T-cell (primary cell): ENCODE data around the gene TNNI2. TPM values are rescaled to one million over a fixed set of nuclear protein-coding genes. Genes with fewer than 3 reads are reported as not detected.

Experiments
- ATAC-seq, 4 experiments: fragments of 200-7000 bp in 3 of 4; fragments of 150-1000 bp in 1 of 4; cut with Tn5 transposase; replicated peaks in 1 of 4; 1 replicate in 3 of 4; 2 replicates in 1 of 4; pipeline ENCODE4 v1.10.0; 2021; ENCODE audit warnings: moderate library complexity in 3 of 4, mild to moderate bottlenecking in 2 of 4, moderate number of reproducible peaks in 1 of 4
- CTCF ChIA-PET, 2 donors: fragments of 300-600 bp; sonication (Branson Sonifier 250); formaldehyde crosslinking; loops; one replicate each; lab custom pipeline; 2022; ENCODE audit warnings: antibody characterized with exemption in 2 of 2; lab: Charles Lee
- POLR2A ChIA-PET, 2 donors: fragments of 300-600 bp; sonication (Branson Sonifier 250); formaldehyde crosslinking; loops; one replicate each; lab custom pipeline; 2022; ENCODE audit warnings: antibody characterized with exemption in 2 of 2; lab: Charles Lee
- DNase-seq, 35 experiments: peaks; one replicate each; pipeline versions ENCODE4 v3.0.0 to v3.0.0-alpha.2; 2013 to 2023
- H3K27ac ChIP-seq: one replicate; pipeline ENCODE4 v1.5.1; 2013; ENCODE audit warnings: low read length
- H3K27me3 ChIP-seq, 2 experiments: replicated peaks in 1 of 2; 1 replicate in 1 of 2; 2 replicates in 1 of 2; pipeline versions ENCODE4 v1.6.1 to v1.7.0; 2013; ENCODE audit warnings: low read length in 1 of 2, mixed read lengths in 1 of 2; ENCODE audit not compliant: control insufficient read depth in 2 of 2, insufficient read depth in 2 of 2; ENCODE audit errors: extremely low read depth in 1 of 2
- H3K36me3 ChIP-seq, 2 donors: 1 replicate in 1 of 2; 2 replicates in 1 of 2; pipeline versions ENCODE4 v1.6.1 to v1.7.0; 2013; ENCODE audit warnings: low read length in 1 of 2; ENCODE audit not compliant: control insufficient read depth in 2 of 2, insufficient read depth in 1 of 2; ENCODE audit errors: extremely low read depth in 1 of 2
- H3K4me1 ChIP-seq, 2 experiments: 1 replicate in 1 of 2; 2 replicates in 1 of 2; pipeline versions ENCODE4 v1.6.1 to v1.7.0; 2013; ENCODE audit warnings: low read length in 2 of 2, mixed read lengths in 1 of 2; ENCODE audit not compliant: insufficient read depth in 2 of 2, control insufficient read depth in 1 of 2; ENCODE audit errors: extremely low read depth in 1 of 2
- H3K4me3 ChIP-seq, 2 donors: 1 replicate in 1 of 2; 2 replicates in 1 of 2; pipeline versions ENCODE4 v1.5.1 to v1.7.0; 2013; ENCODE audit warnings: mild to moderate bottlenecking in 2 of 2, low read length in 1 of 2, moderate library complexity in 1 of 2; ENCODE audit not compliant: control insufficient read depth in 1 of 2; ENCODE audit errors: extremely low read depth in 1 of 2
- H3K9me3 ChIP-seq: 2 replicates; pipeline ENCODE4 v1.7.0; 2013
- H3K27ac Mint-ChIP-seq, 2 donors: one replicate each; pipeline ENCODE4 v1.8.0; 2020 to 2021; ENCODE audit warnings: mild to moderate bottlenecking in 2 of 2, mixed read lengths in 2 of 2
- H3K27me3 Mint-ChIP-seq, 2 donors: one replicate each; pipeline ENCODE4 v1.8.0; 2021 to 2022; ENCODE audit warnings: mixed read lengths in 2 of 2
- H3K36me3 Mint-ChIP-seq: one replicate; pipeline ENCODE4 v1.8.0; 2021; ENCODE audit warnings: mixed read lengths
- H3K4me1 Mint-ChIP-seq, 3 donors: one replicate each; pipeline ENCODE4 v1.8.0; 2020 to 2022; ENCODE audit warnings: mixed read lengths in 3 of 3, mild to moderate bottlenecking in 1 of 3
- H3K4me3 Mint-ChIP-seq, 3 donors: one replicate each; pipeline ENCODE4 v1.8.0; 2020 to 2022; ENCODE audit warnings: mild to moderate bottlenecking in 3 of 3, mixed read lengths in 3 of 3, moderate library complexity in 3 of 3
- H3K9me3 Mint-ChIP-seq, 3 donors: one replicate each; pipeline ENCODE4 v1.8.0; 2020 to 2022; ENCODE audit warnings: mixed read lengths in 3 of 3
- WGBS: methylation state at CpG from one replicate; pipeline ENCODE4 v1.1.5; 2013; ENCODE audit warnings: missing lambda C conversion rate; ENCODE audit not compliant: insufficient coverage; 5-methylcytosine and 5-hydroxymethylcytosine counted together
- total RNA-seq, 35 experiments: library from RNA in 6 of 35; stranded (reverse) in 6 of 35; fragments of 120-200 nt in 1 of 35; gene quantifications; one replicate each; pipeline versions ENCODE4 v1.2.1 to v1.2.4 and lab custom pipeline; 2013 to 2026

The TNNI2 gene
- total RNA-seq, 5 donors from 2014 or later (not counting 1 experiment from before 2014, with no cell fraction given): 0.39 TPM; not detected in 4

DNA sequence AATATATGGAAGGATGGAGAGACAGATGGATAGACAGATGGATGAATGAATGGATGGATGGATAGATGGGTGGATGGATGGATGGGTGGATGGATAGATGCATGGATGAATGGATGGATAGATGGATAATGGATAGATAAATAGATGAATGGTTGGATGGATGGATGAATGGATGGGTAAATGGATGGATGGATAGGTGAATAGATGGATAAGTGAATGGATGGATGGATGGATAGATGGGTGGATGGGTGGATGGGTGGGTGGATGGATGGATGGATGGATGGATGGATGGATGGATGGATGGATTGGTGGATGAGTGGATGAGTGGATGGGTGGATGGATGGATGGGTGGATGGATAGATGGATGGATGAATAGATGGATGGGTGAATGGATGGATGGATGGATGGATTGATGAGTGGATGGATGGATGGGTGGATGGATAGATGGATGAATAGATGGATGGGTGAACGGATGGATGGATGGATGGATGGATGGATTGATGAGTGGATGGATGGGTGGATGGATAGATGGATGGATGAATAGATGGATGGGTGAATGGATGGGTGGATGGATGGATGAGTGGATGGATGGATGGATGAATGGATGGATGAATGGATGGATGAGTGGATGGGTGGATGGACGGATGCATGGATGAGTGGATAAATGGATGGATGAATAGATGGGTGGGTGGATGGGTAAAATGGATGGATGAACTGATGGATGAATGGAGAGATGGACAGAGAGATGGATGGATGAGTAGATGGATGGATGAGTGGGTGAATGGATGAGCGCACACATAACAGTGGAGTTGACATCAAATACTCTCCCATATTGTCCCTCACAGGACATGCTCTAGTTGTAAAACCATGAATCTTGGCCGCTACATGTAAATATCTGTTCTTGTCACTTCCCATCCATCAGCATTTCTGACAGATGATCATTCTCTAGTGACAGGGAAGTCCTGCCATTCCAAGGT lies 22.9 kb downstream of the TNNI2 start:
- no peak overlapping the region for H3K27ac ChIP-seq

DNA sequence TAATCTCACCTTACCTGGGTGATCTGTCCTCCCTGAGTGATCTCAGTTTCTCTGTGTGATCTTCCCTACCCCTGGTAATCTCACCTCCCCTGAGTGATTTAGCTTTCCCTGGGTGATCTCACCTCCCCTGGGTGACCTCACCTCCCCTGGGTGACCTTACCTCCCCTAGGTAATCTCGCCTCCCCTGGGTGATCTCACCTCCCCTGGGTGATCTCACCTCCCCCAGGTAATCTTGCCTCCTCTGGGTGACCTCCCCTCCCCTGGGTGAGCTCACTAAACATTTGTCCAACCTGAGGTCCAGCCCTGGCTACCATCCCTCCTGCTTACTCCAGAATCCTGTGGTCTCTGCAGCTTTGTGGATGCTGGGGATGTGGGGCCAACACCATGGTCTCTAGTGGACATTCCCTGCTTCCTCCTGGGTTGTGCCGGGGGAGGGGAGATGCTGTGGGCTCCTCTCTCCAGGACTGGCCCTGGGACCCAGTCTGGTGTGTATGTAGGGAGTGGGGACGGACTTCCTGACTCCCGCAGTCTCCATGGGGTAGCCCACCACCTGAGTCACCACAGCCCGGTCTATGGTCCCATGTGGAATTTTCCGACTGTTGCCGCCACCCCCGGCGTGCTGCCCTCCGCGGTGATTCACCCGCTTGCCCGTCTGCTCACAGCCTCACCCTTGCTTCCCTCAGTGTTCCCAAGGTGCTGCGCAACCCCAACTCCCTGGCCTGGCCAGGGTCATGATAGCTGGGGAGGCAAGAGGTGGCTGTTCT lies 24.0 kb downstream of the TNNI2 start:
- peaks cover 11 to 45% (median 44%) of the 10 kb centered on the region in 3 donors for H3K4me1 Mint-ChIP-seq
- no peak for ATAC-seq
- ChIA-PET CTCF (no interaction called here), POLR2A (no interaction called here)
- Histone ChIP-seq H3K4me1 (peaks cover 20 to 80% of the 10 kb centered on the region in 2 experiments), H3K9me3 (no peaks in the 10 kb centered on the region), H3K27me3 (no peaks in the 10 kb centered on the region), H3K27ac (no peak overlapping the region), H3K4me3 (no peak overlapping the region), H3K36me3 (peaks cover 21 to 25% of the 10 kb centered on the region in 2 donors)
- H3K4me3 Mint-ChIP-seq: peak overlapping the region in 1 of 3 donors; percentile 9
- no peaks in the 10 kb centered on the region for H3K9me3 Mint-ChIP-seq
- DNase-seq: no peak
- WGBS: 71% methylated on average over 1 of the region's 14 CpGs
- peak overlapping the region in 1 of 2 donors; percentile 64 for H3K27ac Mint-ChIP-seq
- peaks cover 2% of the 10 kb centered on the region for H3K36me3 Mint-ChIP-seq
- H3K27me3 Mint-ChIP-seq: no peaks in the 10 kb centered on the region

More for the DNA sequence above, 22.9 kb downstream of the TNNI2 start:
- DNase-seq: no peak
- WGBS: 94% methylated on average over 3 of the region's 4 CpGs
- Histone ChIP-seq H3K4me3 (no peak overlapping the region), H3K36me3 (peaks cover 21 to 30% of the 10 kb centered on the region in 2 donors), H3K9me3 (no peaks in the 10 kb centered on the region), H3K4me1 (peaks cover 18 to 80% of the 10 kb centered on the region in 2 experiments), H3K27me3 (no peaks in the 10 kb centered on the region)
- Mint-ChIP-seq H3K4me1 (peaks cover 11 to 46% (median 44%) of the 10 kb centered on the region in 3 donors), H3K9me3 (no peaks in the 10 kb centered on the region), H3K27me3 (no peaks in the 10 kb centered on the region), H3K27ac (no peak overlapping the region), H3K36me3 (peaks cover 2% of the 10 kb centered on the region), H3K4me3 (no peak overlapping the region)
- no peak for ATAC-seq
- CTCF ChIA-PET: no interaction called here
- POLR2A ChIA-PET: no interaction called here

DNA sequence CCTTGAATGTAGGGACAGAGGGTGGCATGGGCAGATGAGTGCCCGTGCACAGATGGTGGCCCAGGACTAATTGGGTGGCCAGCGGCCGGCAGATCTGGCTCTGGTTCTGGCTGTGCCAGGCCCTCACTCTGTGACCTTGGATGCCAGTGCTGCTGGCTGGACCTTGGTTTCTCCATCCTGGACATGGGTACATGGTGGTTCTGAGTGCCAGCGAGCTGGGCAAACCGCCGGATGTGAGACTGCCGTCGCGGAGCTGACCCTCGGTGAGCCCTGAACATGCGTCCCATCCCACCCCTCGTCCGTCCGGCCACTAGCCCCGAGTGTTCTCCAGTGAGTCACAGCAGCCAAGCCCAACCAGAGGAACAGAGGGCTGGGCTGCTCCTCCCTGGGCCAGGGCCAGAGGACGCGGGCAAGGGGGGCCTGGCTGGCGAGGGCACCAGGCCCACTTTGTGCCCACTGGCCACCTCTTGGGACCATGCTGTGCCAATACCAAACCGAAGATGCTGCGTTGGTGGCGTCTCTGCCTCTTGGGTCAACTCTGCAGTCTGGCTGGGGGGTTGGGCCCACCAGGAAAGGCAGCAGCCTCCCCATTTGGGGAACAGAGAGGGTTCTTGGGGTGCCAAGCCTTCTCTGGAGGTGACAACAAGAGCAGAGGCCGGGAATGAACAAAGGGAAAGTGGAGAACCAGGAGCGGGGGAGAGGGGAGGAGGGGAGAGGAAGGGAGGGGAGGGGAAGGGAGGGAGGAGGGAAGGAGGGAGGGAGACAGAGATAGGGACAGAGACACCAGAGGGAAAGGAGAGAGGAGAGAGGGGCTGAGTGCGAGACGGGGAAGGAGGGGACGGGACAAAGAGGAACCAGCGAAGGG lies 24.8 kb downstream of the TNNI2 start:
- no peaks in the 10 kb centered on the region for H3K9me3 Mint-ChIP-seq
- no peaks in the 10 kb centered on the region for H3K27me3 ChIP-seq
- H3K36me3 Mint-ChIP-seq: peaks cover 2% of the 10 kb centered on the region
- no peak overlapping the region for H3K27ac ChIP-seq
- no peak overlapping the region for H3K4me3 ChIP-seq
- peak overlapping the region in 1 of 2 donors; percentile 64 for H3K27ac Mint-ChIP-seq
- H3K4me1 Mint-ChIP-seq: peaks cover 16 to 44% (median 42%) of the 10 kb centered on the region in 3 donors
- peak in 1 of 4 experiments; percentile 39 for ATAC-seq
- H3K27me3 Mint-ChIP-seq: no peaks in the 10 kb centered on the region
- H3K36me3 ChIP-seq: peaks cover 23 to 25% of the 10 kb centered on the region in 2 donors
- CTCF ChIA-PET: no interaction called here
- 84% methylated on average over 15 of the region's 27 CpGs for WGBS
- DNase-seq: no peak
- H3K9me3 ChIP-seq: no peaks in the 10 kb centered on the region
- no peak overlapping the region for H3K4me3 Mint-ChIP-seq
- H3K4me1 ChIP-seq: peaks cover 25 to 80% of the 10 kb centered on the region in 2 experiments
- POLR2A ChIA-PET: no interaction called here

DNA sequence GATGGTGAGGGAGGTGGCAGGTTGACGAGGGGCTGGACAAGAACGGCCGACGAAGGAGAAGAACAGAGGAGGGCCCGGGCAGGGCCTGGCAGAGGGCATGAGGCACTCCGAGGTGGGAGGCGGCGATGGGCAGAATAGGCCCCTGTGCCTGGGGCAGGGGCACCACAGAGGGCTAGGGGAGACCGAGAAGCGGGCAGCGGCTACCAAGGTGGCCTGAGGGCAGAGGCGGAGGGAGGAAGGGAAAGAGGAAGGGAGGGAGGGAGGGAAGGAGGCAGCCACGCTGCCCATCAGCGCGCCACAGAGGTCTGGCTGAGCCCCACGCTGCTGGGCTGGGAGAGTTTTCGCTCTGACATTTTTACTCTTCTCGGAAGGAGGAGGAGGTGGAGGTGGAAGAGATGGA lies 25.4 kb downstream of the TNNI2 start:
- no peaks in the 10 kb centered on the region for H3K9me3 ChIP-seq
- peaks cover 19 to 23% of the 10 kb centered on the region in 2 donors for H3K36me3 ChIP-seq
- Mint-ChIP-seq H3K4me1 (peaks cover 20 to 45% (median 43%) of the 10 kb centered on the region in 3 donors), H3K27me3 (no peaks in the 10 kb centered on the region), H3K9me3 (no peaks in the 10 kb centered on the region), H3K4me3 (no peak overlapping the region), H3K27ac (peak overlapping the region in 1 of 2 donors; percentile 34), H3K36me3 (peaks cover 2% of the 10 kb centered on the region)
- H3K27ac ChIP-seq: no peak overlapping the region
- ChIA-PET POLR2A (no interaction called here), CTCF (no interaction called here)
- H3K27me3 ChIP-seq: no peaks in the 10 kb centered on the region
- H3K4me3 ChIP-seq: no peak overlapping the region
- 89% methylated on average over 14 of the region's 18 CpGs for WGBS
- DNase-seq: no peak
- ATAC-seq: no peak
- peaks cover 24 to 80% of the 10 kb centered on the region in 2 experiments for H3K4me1 ChIP-seq

DNA sequence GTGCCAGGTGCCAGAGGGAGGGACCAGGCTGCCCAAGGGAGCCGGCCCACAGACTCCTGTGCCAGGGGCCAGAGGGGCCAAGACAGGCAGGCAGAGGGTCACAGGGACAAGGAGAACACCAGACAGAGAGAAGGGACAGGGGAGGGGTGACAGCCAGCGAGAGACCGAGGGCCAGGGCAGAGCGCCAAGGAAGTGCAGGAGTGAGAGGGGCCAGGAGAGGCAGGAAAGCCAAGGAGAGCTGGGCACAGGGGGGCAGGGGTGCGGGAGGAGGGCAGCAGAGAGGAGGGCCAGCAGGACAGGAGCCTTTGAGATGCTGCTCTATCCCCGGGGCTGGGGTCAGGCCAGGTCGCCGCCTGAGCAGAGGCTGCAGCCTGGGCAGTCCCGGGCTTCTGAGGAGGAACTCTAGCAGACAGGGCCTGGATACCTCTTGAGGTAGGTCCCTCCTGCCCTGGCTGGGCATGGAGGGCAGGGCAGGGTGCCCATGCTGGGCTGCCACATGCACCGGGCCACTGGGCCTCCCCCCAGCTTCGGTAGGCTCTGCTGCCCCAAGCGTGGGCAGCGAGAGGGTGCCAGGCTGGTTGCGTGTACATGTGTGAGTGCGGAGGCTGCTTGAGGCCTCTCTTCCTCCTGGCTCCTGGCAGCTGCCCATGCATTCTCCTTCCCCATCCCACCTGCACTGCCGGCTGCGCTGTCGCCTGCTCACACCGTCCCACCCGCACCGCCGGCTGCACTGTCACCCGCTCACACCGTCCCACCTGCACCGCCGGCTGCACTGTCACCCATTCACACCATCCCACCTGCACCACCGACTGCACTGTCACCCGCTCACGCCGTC lies 26.3 kb downstream of the TNNI2 start:
- Mint-ChIP-seq H3K4me3 (no peak overlapping the region), H3K9me3 (no peaks in the 10 kb centered on the region), H3K4me1 (peaks cover 25 to 51% (median 49%) of the 10 kb centered on the region in 3 donors), H3K27me3 (no peaks in the 10 kb centered on the region), H3K27ac (peak overlapping the region in 1 of 2 donors; percentile 28), H3K36me3 (peaks cover 2% of the 10 kb centered on the region)
- ATAC-seq (no peak), DNase-seq (no peak)
- Histone ChIP-seq H3K4me1 (peaks cover 26 to 81% of the 10 kb centered on the region in 2 experiments), H3K4me3 (no peak overlapping the region), H3K27me3 (no peaks in the 10 kb centered on the region), H3K36me3 (peaks cover 19 to 23% of the 10 kb centered on the region in 2 donors), H3K27ac (no peak overlapping the region), H3K9me3 (no peaks in the 10 kb centered on the region)
- CTCF ChIA-PET: no interaction called here
- WGBS: 87% methylated on average over 23 of the region's 30 CpGs
- POLR2A ChIA-PET: no interaction called here
